ENCODE measurements around the gene BLTP3A.
A peak's percentile ranks its signal among the peaks of the same experiment; 100 is the strongest.
"Not testable (repeated sequence)": the region's sequence is repeated elsewhere in the genome, so short reads cannot be mapped to it uniquely, and the experiment has no call there.

BLTP3A gene

GRCh38 chr6:34791701-34792604 is at the start of gene BLTP3A:
Gene BLTP3A, plus strand, starts transcription at chr6:34792083. Its CDS starts 168 bp downstream, at chr6:34792251.
- Histone ChIP-seq H3K4me1 (ENCODE audit: low read length) (0 out of 2 replicates have a peak, but pooled peaks cover 3% of the 10 kb centered on the region), H3K9me2 (replicated peaks; ENCODE audit: insufficient read depth, low read length) (no peaks in the 10 kb centered on the region), H3K4me2 (ENCODE audit: low read depth, low read length) (peak within 1 kb of the TSS; percentile 86), H3K27me3 (replicated peaks; ENCODE audit: insufficient read depth, low read length) (no peaks in the 10 kb centered on the region), H3K36me3 (replicated peaks; ENCODE audit: insufficient read depth, low read length) (no peaks in the 10 kb centered on the region), H3K9me3 (replicated peaks; ENCODE audit: insufficient read depth, low read length) (no peaks in the 10 kb centered on the region), H4K20me1 (ENCODE audit: insufficient read depth, low read length) (no peaks in the 10 kb centered on the region), H3K4me3 (ENCODE audit: low read length) (peak within 1 kb of the TSS; percentile 73), H3K79me2 (ENCODE audit: low read length) (peaks cover 49% of the 10 kb centered on the region), H3K27ac (ENCODE audit: low read length) (peak within 1 kb of the TSS; percentile 70), H3F3A (ENCODE audit: insufficient read depth, low read length) (peaks cover 9% of the 10 kb centered on the region), H3K9ac (ENCODE audit: low read length) (peak within 1 kb of the TSS; percentile 91), H2AFZ (ENCODE audit: low read length) (peak within 1 kb of the TSS; percentile 85)
- TF ChIP-seq EZH2 (optimal IDR thresholded peaks at IDR 0.05; ENCODE audit: low read depth, low read length) (no peak), CTCF (IDR thresholded peaks at IDR 0.05; ENCODE audit: low read length) (no peak), EZH2phosphoT487 (IDR thresholded peaks at IDR 0.05; ENCODE audit: low read length) (no peak)
- peak; percentile 85 for DNase-seq

GRCh38 chr6:34742094-34742493 is 49.8 kb upstream of the BLTP3A start:
- TF ChIP-seq EZH2 (optimal IDR thresholded peaks at IDR 0.05; ENCODE audit: low read depth, low read length) (no peak), CTCF (IDR thresholded peaks at IDR 0.05; ENCODE audit: low read length) (no peak), EZH2phosphoT487 (IDR thresholded peaks at IDR 0.05; ENCODE audit: low read length) (no peak)
- DNase-seq, result no peak

GRCh38 chr6:34743625-34744293 is 48.1 kb upstream of the BLTP3A start:
- Histone ChIP-seq H3K4me1 (ENCODE audit: low read length) (no peaks in the 10 kb centered on the region), H3K9me3 (replicated peaks; ENCODE audit: insufficient read depth, low read length) (no peaks in the 10 kb centered on the region), H3K4me3 (ENCODE audit: low read length) (no peak overlapping the region), H3K36me3 (replicated peaks; ENCODE audit: insufficient read depth, low read length) (no peaks in the 10 kb centered on the region), H3K4me2 (ENCODE audit: low read depth, low read length) (no peak overlapping the region), H3K79me2 (ENCODE audit: low read length) (no peaks in the 10 kb centered on the region), H2AFZ (ENCODE audit: low read length) (no peak overlapping the region), H3K27me3 (replicated peaks; ENCODE audit: insufficient read depth, low read length) (no peaks in the 10 kb centered on the region), H3K9ac (ENCODE audit: low read length) (no peak overlapping the region), H3K27ac (ENCODE audit: low read length) (no peak overlapping the region), H4K20me1 (ENCODE audit: insufficient read depth, low read length) (no peaks in the 10 kb centered on the region), H3F3A (ENCODE audit: insufficient read depth, low read length) (no peaks in the 10 kb centered on the region), H3K9me2 (replicated peaks; ENCODE audit: insufficient read depth, low read length) (no peaks in the 10 kb centered on the region)
- no peak for TF ChIP-seq EZH2phosphoT487 (IDR thresholded peaks at IDR 0.05; ENCODE audit: low read length)
- TF ChIP-seq EZH2 (optimal IDR thresholded peaks at IDR 0.05; ENCODE audit: low read depth, low read length), result no peak
- TF ChIP-seq CTCF (IDR thresholded peaks at IDR 0.05; ENCODE audit: low read length), result no peak
- DNase-seq, result no peak

More at GRCh38 chr6:34742094-34742493, 49.8 kb upstream of the BLTP3A start:
- Histone ChIP-seq H3K9me2 (replicated peaks; ENCODE audit: insufficient read depth, low read length) (no peaks in the 10 kb centered on the region), H3K27ac (ENCODE audit: low read length) (no peak overlapping the region), H3K36me3 (replicated peaks; ENCODE audit: insufficient read depth, low read length) (no peaks in the 10 kb centered on the region), H4K20me1 (ENCODE audit: insufficient read depth, low read length) (no peaks in the 10 kb centered on the region), H3F3A (ENCODE audit: insufficient read depth, low read length) (no peaks in the 10 kb centered on the region), H3K4me2 (ENCODE audit: low read depth, low read length) (no peak overlapping the region), H3K27me3 (replicated peaks; ENCODE audit: insufficient read depth, low read length) (no peaks in the 10 kb centered on the region), H3K9ac (ENCODE audit: low read length) (no peak overlapping the region), H2AFZ (ENCODE audit: low read length) (no peak overlapping the region), H3K4me3 (ENCODE audit: low read length) (no peak overlapping the region), H3K4me1 (ENCODE audit: low read length) (no peaks in the 10 kb centered on the region), H3K9me3 (replicated peaks; ENCODE audit: insufficient read depth, low read length) (no peaks in the 10 kb centered on the region), H3K79me2 (ENCODE audit: low read length) (no peaks in the 10 kb centered on the region)

- not testable (repeated sequence) for H2AFZ ChIP-seq (ENCODE audit: low read length)
Measured at GRCh38 chr6:34744294-34744647, 47.6 kb upstream of the BLTP3A start.

More at GRCh38 chr6:34744294-34744647, 47.6 kb upstream of the BLTP3A start:
- not testable (repeated sequence) for H4K20me1 ChIP-seq (ENCODE audit: insufficient read depth, low read length); H3K27me3 ChIP-seq (replicated peaks; ENCODE audit: insufficient read depth, low read length); DNase-seq; H3K36me3 ChIP-seq (replicated peaks; ENCODE audit: insufficient read depth, low read length); H3K9ac ChIP-seq (ENCODE audit: low read length); H3K9me2 ChIP-seq (replicated peaks; ENCODE audit: insufficient read depth, low read length); H3K4me1 ChIP-seq (ENCODE audit: low read length); H3K79me2 ChIP-seq (ENCODE audit: low read length); H3K27ac ChIP-seq (ENCODE audit: low read length); H3K9me3 ChIP-seq (replicated peaks; ENCODE audit: insufficient read depth, low read length); H3K4me2 ChIP-seq (ENCODE audit: low read depth, low read length); H3K4me3 ChIP-seq (ENCODE audit: low read length); H3F3A ChIP-seq (ENCODE audit: insufficient read depth, low read length)

All from MM.1S (cell line).